Loucy (cell line): ENCODE measurements around the gene SDC1.

Source experiments
- H2AFZ ChIP-seq: fragments of 200-600 bp; sonication (generic); 2 replicates; pipeline ENCODE4 v1.6.0; 2016; ENCODE audit warnings: antibody characterized with exemption, mild to moderate bottlenecking, low read length, moderate library complexity
- H3F3A ChIP-seq: fragments of 200-600 bp; 2 replicates; pipeline ENCODE4 v1.6.0; 2016; ENCODE audit warnings: antibody characterized with exemption, low read depth, mild to moderate bottlenecking
- H3K27me3 ChIP-seq: fragments of 200-600 bp; sonication (generic); 2 replicates; pipeline ENCODE4 v1.6.1; 2014; ENCODE audit warnings: low read length, mild to moderate bottlenecking; ENCODE audit not compliant: insufficient read depth, poor library complexity, severe bottlenecking
- H3K36me3 ChIP-seq: fragments of 200-600 bp; sonication (generic); 2 replicates; pipeline ENCODE4 v1.6.1; 2016; ENCODE audit warnings: low read length; ENCODE audit not compliant: insufficient read depth
- H3K4me1 ChIP-seq: fragments of 200-600 bp; sonication (generic); 2 replicates; pipeline ENCODE4 v1.5.1; 2014; ENCODE audit warnings: low read length, mild to moderate bottlenecking; ENCODE audit not compliant: insufficient read depth, poor library complexity, severe bottlenecking
- H3K4me2 ChIP-seq: fragments of 200-600 bp; sonication (generic); 2 replicates; pipeline ENCODE4 v1.6.0; 2014; ENCODE audit warnings: antibody characterized with exemption, low read length, low read depth, mild to moderate bottlenecking; ENCODE audit not compliant: poor library complexity, severe bottlenecking
- H3K4me3 ChIP-seq: fragments of 200-600 bp; sonication (generic); 2 replicates; pipeline ENCODE4 v1.5.1; 2014; ENCODE audit warnings: low read length, mild to moderate bottlenecking, mixed read lengths; ENCODE audit not compliant: poor library complexity, severe bottlenecking
- H3K79me2 ChIP-seq: fragments of 200-600 bp; sonication (generic); 2 replicates; pipeline ENCODE4 v1.6.1; 2014; ENCODE audit warnings: low read length; ENCODE audit not compliant: insufficient read depth
- H3K9ac ChIP-seq: fragments of 200-600 bp; sonication (generic); 2 replicates; pipeline ENCODE4 v1.6.0; 2014; ENCODE audit warnings: mild to moderate bottlenecking, low read depth, low read length, moderate library complexity; ENCODE audit not compliant: poor library complexity, severe bottlenecking
- H3K9me2 ChIP-seq: fragments of 200-600 bp; sonication (generic); replicated peaks from 2 replicates; pipeline ENCODE4 v1.6.1; 2016; ENCODE audit warnings: low read depth, low read length, mixed read lengths
- H3K9me3 ChIP-seq: fragments of 200-600 bp; sonication (generic); 2 replicates; pipeline ENCODE4 v1.6.1; 2014; ENCODE audit warnings: mild to moderate bottlenecking, antibody characterized with exemption, low read length, low read depth; ENCODE audit not compliant: insufficient read depth
- H4K20me1 ChIP-seq: fragments of 200-600 bp; sonication (generic); 2 replicates; pipeline ENCODE4 v1.6.0; 2014; ENCODE audit warnings: antibody characterized with exemption, low read length, mild to moderate bottlenecking; ENCODE audit not compliant: insufficient read depth, poor library complexity, severe bottlenecking
- EZH2phosphoT487 ChIP-seq: fragments of 200-600 bp; IDR thresholded peaks from 2 replicates; pipeline ENCODE4 v1.6.1; 2018; ENCODE audit warnings: antibody characterized with exemption, mild to moderate bottlenecking, moderate library complexity, borderline replicate concordance
- TF ChIP-seq, protein P1 (sequence below): fragments of 200-600 bp; sonication (generic); conservative IDR thresholded peaks from 2 replicates; pipeline ENCODE4 v1.5.1; 2014; ENCODE audit warnings: mild to moderate bottlenecking, antibody characterized with exemption, low read length

Gene SDC1

DNA sequence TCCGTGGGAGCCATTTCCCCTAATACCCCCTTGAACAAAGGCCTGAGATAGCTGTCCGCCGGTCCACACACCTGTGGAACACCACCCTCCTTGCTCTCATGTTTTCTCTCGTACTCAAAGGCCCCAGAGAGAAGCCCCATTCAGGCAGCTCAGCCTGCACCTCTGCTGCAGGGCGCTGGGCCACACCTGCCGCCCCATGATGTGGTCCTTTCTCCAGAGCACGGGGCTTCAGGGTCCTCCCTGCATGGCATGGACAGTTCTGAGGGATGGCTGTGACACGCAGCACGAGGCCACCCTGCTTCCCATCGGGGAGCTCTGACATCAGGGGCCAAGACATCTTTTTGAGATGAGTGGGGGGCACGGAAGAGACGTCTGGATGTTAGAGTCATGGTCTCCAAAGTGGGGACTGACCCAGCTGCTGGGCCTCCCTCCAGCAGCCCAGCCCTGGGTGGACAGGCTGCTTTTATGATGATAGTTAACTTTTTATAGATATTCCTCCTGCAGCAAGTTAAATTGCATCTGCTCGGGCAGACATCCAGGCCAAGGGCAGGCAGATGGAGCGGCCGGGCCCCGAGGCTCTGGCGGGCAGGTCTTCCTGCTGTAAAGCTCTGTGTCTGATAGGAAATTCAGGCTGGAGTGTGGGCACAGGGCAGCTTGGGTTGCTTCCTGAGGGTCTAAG is 56.7 kb downstream of the SDC1 start:
- Histone ChIP-seq H3K9me3 (no peaks in the 10 kb centered on the region), H3K27me3 (no peaks in the 10 kb centered on the region), H3K4me1 (peaks cover 16% of the 10 kb centered on the region), H4K20me1 (no peaks in the 10 kb centered on the region), H3F3A (peaks cover 5% of the 10 kb centered on the region; the same call in 1 of the 2 replicates), H3K4me2 (no peak overlapping the region), H3K79me2 (no peaks in the 10 kb centered on the region), H3K9me2 (no peaks in the 10 kb centered on the region), H3K9ac (no peak overlapping the region), H2AFZ (no peak overlapping the region), H3K36me3 (no peaks in the 10 kb centered on the region), H3K4me3 (no peak overlapping the region)
- TF ChIP-seq EZH2phosphoT487 = no peak
- TF ChIP-seq, protein P1, sequence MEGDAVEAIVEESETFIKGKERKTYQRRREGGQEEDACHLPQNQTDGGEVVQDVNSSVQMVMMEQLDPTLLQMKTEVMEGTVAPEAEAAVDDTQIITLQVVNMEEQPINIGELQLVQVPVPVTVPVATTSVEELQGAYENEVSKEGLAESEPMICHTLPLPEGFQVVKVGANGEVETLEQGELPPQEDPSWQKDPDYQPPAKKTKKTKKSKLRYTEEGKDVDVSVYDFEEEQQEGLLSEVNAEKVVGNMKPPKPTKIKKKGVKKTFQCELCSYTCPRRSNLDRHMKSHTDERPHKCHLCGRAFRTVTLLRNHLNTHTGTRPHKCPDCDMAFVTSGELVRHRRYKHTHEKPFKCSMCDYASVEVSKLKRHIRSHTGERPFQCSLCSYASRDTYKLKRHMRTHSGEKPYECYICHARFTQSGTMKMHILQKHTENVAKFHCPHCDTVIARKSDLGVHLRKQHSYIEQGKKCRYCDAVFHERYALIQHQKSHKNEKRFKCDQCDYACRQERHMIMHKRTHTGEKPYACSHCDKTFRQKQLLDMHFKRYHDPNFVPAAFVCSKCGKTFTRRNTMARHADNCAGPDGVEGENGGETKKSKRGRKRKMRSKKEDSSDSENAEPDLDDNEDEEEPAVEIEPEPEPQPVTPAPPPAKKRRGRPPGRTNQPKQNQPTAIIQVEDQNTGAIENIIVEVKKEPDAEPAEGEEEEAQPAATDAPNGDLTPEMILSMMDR = no peak

DNA sequence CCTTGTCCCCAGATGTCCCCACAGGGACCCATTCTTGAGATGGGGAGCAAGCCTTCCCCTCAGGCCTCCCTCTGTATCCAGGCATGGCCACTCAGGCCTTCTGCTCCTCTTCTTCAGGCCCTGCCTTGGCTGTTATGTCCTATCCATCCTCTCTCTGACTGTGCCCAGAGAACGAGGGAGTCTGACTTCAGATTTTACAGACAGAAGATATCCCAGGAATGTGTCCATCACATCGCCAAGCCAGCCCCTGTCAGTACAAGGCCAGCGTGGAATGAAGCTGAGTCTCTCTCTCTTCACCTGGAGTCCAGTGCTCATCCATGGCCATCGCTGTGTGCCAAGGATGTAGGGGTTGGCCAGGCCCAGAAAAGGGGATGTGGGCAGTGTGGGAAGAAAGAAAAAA is 57.6 kb downstream of the SDC1 start:
- Histone ChIP-seq H3K9me2 (no peaks in the 10 kb centered on the region), H4K20me1 (no peaks in the 10 kb centered on the region), H3K36me3 (no peaks in the 10 kb centered on the region), H3K4me3 (no peak overlapping the region), H3K79me2 (no peaks in the 10 kb centered on the region), H3K4me1 (peaks cover 16% of the 10 kb centered on the region), H3K9me3 (no peaks in the 10 kb centered on the region), H3F3A (peaks cover 5% of the 10 kb centered on the region; the same call in 1 of the 2 replicates), H3K4me2 (no peak overlapping the region), H2AFZ (no peak overlapping the region), H3K9ac (peak overlapping the region; percentile 3), H3K27me3 (no peaks in the 10 kb centered on the region)
- TF ChIP-seq, protein P1 = no peak
- TF ChIP-seq EZH2phosphoT487 = no peak

DNA sequence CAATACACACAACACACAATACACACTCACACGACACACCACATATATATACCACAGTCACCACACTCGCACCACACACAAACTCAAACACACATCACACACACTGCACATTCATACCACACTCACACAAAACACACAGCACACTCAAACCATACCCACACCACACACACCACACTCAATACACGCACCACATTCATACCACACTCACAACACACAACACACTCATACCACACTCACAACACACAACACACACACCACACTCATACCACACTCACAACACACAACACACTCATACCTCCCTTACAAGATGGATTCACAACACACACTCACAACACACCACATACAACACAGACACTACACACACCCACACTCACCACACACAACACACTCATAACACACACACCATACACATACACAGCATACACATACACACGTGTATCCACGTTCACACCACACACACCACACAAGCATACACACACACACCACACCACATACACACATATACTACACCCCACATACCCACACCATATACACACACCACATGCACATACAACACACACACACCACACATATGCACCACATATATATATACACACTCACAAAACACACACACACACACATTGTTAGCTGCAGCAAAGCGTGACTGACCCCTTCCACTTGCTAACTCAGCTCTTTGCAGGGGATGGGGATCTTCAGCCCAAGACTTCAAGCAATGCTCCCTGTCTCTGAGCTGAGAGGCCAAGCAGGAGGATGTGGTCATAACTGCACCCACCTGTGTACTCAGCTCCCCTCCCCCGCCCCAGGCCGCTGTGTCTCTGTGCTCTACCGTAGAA is 59.0 kb downstream of the SDC1 start:
- Histone ChIP-seq H3K4me3 (peak overlapping the region; percentile 20), H3K9me2 (no peaks in the 10 kb centered on the region), H3K9me3 (no peaks in the 10 kb centered on the region), H3K4me2 (peak overlapping the region; percentile 41), H4K20me1 (no peaks in the 10 kb centered on the region), H3K9ac (peak overlapping the region; percentile 3), H3K79me2 (no peaks in the 10 kb centered on the region), H3K4me1 (peaks cover 16% of the 10 kb centered on the region), H3K27me3 (no peaks in the 10 kb centered on the region), H3F3A (peaks cover 5% of the 10 kb centered on the region; the same call in 1 of the 2 replicates), H2AFZ (no peak overlapping the region), H3K36me3 (no peaks in the 10 kb centered on the region)
- TF ChIP-seq EZH2phosphoT487 = no peak
- TF ChIP-seq, protein P1 = no peak
